ENCODE results near the gene KCNJ1.

KCNJ1 gene

DNA sequence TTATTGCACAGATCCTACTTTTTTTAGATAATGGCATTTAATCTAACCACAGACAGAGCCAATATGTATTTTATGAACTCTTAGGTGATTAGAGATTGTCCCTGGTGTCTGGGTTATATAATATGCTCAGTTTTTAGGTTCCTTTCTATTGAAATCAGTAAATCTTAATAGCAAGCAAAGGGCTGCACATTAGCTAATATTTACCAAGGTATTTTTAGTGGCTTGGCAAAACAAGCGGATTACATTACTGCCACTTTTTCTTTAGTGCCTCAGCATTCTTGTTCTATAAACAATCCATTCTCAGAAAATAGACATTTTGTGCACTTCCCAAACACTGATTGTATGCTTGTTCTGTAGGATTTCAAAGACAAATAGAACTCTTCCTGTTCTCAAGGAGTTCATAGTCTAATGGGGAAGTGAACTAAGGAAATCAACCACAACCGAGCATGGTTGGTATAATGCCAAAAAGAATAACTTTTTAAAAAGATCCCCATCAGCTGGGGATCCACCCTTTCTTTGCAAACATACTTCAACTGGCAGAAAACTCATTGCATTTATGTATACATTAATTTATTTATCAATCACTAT is 23.8 kb downstream of the KCNJ1 start:
- CTCF ChIA-PET, result interaction anchor here (0.7 to 13.6 kb wide), 3 partner anchors 12 to 686 kb away, joined by 3 to 95 read pairs (median 44); no protein-coding TSS in a partner anchor
- Mint-ChIP-seq H3K36me3 (peaks cover 7% of the 10 kb centered on the region), H3K27me3 (no peaks in the 10 kb centered on the region), H3K9me3 (peaks cover 6% of the 10 kb centered on the region), H3K4me3 (no peak overlapping the region), H3K27ac (no peak overlapping the region), H3K4me1 (peaks cover 61% of the 10 kb centered on the region)
- no peak for DNase-seq

DNA sequence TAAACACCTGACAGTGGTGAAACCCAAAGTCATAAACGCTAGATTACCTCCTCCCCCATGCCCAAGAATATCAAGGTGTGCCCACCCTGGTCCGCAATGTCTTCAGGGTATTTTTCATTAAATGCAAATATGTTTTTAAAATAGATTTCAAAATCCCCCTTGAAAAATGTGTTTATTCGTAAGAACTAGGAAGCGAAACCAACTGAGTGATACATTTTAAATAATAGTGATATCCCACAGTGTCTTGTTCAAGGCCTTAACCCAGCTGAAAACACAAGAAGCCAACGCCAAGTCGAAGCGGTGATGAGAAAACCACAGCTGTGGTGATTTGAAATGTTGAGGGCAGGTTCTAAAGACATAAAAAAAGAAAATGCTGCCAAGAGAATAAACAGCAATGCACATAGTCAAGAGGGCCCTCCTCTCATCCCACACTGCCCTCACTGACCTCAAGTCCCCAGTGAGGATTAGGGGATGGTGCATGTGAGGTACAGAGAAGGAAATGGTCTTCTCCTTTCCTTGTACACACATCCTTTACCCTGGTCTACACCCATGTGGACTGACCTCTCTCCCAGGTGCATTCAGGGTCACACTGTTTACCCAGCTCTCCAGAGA is 25.5 kb downstream of the KCNJ1 start:
- Mint-ChIP-seq H3K4me3 (no peak overlapping the region), H3K4me1 (peaks cover 77% of the 10 kb centered on the region), H3K27me3 (no peaks in the 10 kb centered on the region), H3K9me3 (peaks cover 6% of the 10 kb centered on the region), H3K36me3 (peaks cover 7% of the 10 kb centered on the region), H3K27ac (no peak overlapping the region)
- DNase-seq, result no peak
- CTCF ChIA-PET, result interaction anchor here (13.6 kb wide), 1 partner anchor 11 kb away, joined by 95 read pairs; no protein-coding TSS in a partner anchor

DNA sequence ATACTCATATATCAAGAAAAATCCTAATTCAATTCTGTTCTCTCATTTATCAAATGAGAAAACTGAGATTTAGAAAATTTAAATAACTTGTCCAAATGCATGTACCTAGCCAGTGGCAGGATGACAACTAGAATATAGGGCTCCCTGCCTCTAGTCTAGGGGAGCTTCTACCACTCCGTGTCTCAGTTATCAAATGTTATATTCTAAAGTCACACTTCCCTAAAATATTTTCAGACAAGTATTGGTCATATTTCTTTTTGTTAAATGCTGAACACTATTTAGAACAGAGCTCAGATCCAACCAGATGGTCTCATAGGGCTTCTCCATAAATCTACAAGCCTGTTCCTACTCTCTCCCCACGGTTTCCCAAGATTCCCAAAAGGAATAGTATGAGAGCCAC is 26.3 kb downstream of the KCNJ1 start:
- peaks cover 10% of the 10 kb centered on the region for H3K9me3 Mint-ChIP-seq
- peaks cover 12% of the 10 kb centered on the region for H3K36me3 Mint-ChIP-seq
- no peak for DNase-seq
- H3K4me1 Mint-ChIP-seq, result peaks cover 77% of the 10 kb centered on the region
- no peak overlapping the region for H3K4me3 Mint-ChIP-seq
- no peak overlapping the region for H3K27ac Mint-ChIP-seq
- CTCF ChIA-PET, result interaction anchor here (0.6 to 13.6 kb wide), 2 partner anchors 10 kb away, joined by 3 to 95 read pairs; no protein-coding TSS in a partner anchor
- no peaks in the 10 kb centered on the region for H3K27me3 Mint-ChIP-seq

DNA sequence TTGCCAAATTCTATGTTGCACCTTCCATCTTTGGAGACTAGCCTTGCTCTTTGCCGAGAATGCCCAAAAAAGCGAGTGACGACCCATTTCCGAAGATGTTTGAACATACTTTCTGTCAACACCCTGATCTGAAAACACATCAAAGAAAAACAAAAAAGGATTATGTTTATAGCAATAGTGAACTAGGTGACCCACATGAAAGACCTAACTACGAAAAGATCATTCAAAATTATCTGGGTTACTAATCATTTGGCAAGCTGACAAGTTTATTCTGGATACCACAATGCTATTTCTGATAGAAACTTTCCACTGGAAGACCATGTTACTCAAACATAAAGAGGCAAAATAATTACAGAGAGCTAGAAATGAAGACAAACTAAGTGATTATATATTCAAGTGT is 27.0 kb downstream of the KCNJ1 start:
- Mint-ChIP-seq H3K27me3 (no peaks in the 10 kb centered on the region), H3K4me3 (no peak overlapping the region), H3K4me1 (peaks cover 71% of the 10 kb centered on the region), H3K36me3 (peaks cover 12% of the 10 kb centered on the region), H3K27ac (no peak overlapping the region), H3K9me3 (peaks cover 10% of the 10 kb centered on the region)
- DNase-seq, result no peak
- CTCF ChIA-PET, result interaction anchor here (2.1 to 13.6 kb wide), 2 partner anchors 9 kb away, joined by 6 to 95 read pairs; no protein-coding TSS in a partner anchor

DNA sequence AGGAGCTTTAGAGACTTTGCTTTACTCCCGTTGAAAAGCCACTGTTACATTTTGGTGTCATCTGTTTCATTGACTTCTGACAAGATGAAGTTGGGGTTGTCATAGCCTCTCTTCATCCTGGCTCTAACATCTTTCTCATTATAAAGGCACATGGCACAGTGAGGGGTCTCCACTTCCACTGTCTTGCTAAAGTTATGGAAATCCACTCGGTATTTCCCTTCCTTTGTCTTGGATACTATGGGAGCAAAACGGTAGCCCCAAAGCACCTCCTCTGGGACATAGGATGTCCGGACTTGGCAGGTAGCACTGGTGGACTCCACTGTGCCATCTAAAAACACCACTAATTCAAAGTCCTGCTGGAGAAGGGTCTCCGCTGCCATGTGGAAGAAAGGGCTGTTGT is 28.0 kb downstream of the KCNJ1 start:
- Mint-ChIP-seq H3K36me3 (peaks cover 12% of the 10 kb centered on the region), H3K27ac (no peak overlapping the region), H3K4me1 (peaks cover 61% of the 10 kb centered on the region), H3K4me3 (no peak overlapping the region), H3K9me3 (peaks cover 10% of the 10 kb centered on the region), H3K27me3 (peaks cover 5% of the 10 kb centered on the region)
- CTCF ChIA-PET, result interaction anchor here (1.1 to 2.1 kb wide), 2 partner anchors 10 to 207 kb away, joined by 3 to 6 read pairs; no protein-coding TSS in a partner anchor
- no peak for DNase-seq

DNA sequence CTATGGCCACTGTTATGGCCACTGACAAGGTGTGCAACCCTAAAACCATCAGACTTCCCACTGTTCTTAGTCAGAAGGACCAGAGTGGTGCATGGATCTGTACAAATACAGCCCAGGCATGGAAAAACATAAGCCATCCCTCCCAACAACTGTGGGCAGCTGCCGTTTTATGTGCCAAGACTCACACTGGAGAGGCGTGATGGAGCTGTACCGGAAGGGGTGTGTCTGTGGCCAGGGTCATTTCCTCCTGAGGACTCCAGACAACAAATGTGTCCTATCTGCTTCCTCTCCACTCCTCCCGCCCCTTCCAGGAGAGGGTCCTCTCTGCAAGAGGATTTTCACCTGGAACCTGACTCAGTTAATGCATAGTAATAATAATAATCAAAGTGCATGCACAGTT is 29.5 kb downstream of the KCNJ1 start:
- H3K36me3 Mint-ChIP-seq, result peaks cover 12% of the 10 kb centered on the region
- CTCF ChIA-PET, result interaction anchor here (1.0 to 1.2 kb wide), 3 partner anchors 12 to 680 kb away, joined by 3 to 6 read pairs (median 4); no protein-coding TSS in a partner anchor
- H3K4me3 Mint-ChIP-seq, result no peak overlapping the region
- H3K4me1 Mint-ChIP-seq, result peaks cover 58% of the 10 kb centered on the region
- H3K27ac Mint-ChIP-seq, result peak overlapping the region; percentile 26
- H3K9me3 Mint-ChIP-seq, result peaks cover 10% of the 10 kb centered on the region
- peaks cover 8% of the 10 kb centered on the region for H3K27me3 Mint-ChIP-seq
- peak; percentile 63 for DNase-seq

DNA sequence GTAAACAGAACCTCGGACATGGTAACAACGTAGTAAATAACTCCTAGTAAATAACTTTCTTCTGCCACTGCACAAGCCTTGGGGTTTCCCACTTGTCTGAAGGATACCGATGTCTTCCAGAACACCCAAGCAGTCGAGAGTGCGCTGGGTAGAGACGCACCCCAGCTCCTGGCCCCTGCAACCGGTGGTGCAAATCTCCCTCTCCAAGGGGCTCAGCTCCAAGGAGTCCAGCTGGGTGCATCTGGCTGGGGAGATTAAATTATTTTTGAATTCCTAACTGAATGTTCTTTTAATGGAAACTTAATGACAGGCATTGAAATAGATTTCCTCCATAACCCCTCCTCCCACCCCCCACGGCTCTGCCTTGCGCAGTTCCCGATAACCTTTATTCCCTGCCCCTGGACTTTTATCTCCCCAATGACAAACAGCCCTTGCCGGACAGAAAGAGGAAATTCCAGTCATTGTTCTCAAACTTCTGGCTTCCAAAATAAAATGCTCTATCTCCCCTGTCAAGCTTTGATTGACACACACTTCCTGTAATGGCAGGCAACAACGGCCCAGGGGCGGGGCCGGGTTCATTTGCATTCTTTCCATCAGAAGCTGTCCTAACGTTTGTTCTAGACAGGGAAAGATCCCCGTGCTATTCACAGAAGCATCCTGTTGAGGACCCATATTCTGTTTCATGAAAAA is 31.2 kb downstream of the KCNJ1 start:
- Mint-ChIP-seq H3K27ac (no peak overlapping the region), H3K36me3 (peaks cover 9% of the 10 kb centered on the region), H3K27me3 (peaks cover 8% of the 10 kb centered on the region), H3K4me1 (peaks cover 60% of the 10 kb centered on the region), H3K4me3 (no peak overlapping the region), H3K9me3 (peaks cover 10% of the 10 kb centered on the region)
- no peak for DNase-seq
- CTCF ChIA-PET, result interaction anchor here (0.7 kb wide), 1 partner anchor 663 kb away, joined by 3 read pairs; no protein-coding TSS in a partner anchor

DNA sequence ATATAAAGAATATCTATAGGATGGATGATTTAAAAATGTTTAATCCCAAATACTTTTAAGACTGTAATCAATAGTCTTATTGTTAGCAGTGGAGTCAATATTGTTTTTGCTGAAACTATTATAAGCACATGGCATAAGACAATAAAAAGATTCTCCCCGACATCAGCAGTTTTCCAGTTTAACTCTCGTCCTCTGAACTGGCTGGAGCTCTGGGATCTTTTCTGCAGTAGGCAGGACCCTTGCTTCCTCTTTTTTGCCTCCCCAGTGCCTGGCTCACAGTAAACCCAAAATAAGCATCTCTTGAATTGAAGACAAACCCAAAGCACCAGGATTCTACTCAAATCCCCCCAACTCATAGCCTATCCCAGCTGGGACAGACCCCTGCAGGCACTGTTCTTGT is 32.9 kb downstream of the KCNJ1 start:
- no peak overlapping the region for H3K4me3 Mint-ChIP-seq
- H3K27me3 Mint-ChIP-seq, result peaks cover 8% of the 10 kb centered on the region
- CTCF ChIA-PET, result no interaction called here
- peaks cover 7% of the 10 kb centered on the region for H3K36me3 Mint-ChIP-seq
- peaks cover 61% of the 10 kb centered on the region for H3K4me1 Mint-ChIP-seq
- H3K9me3 Mint-ChIP-seq, result peaks cover 5% of the 10 kb centered on the region
- peak overlapping the region; percentile 53 for H3K27ac Mint-ChIP-seq
- no peak for DNase-seq

DNA sequence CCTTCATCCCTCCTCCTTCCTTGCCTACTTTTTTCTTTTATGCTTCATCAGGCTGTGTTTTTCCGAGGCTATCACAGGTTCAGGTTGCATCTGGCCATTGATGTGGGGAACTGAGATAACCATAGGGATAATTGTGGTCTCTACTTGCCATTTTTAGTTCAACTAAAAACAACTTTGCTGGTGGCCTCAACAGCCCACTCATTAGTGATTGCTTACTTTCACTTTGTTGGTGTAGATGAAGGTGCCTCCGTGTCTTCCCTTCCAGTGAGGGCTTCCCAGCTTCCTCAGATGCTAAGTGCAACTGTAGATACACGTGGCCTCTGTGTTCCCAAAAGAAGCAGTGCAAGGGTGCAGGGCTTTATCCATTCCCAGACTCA is 35.0 kb downstream of the KCNJ1 start:
- peaks cover 7% of the 10 kb centered on the region for H3K36me3 Mint-ChIP-seq
- peak overlapping the region; percentile 82 for H3K27ac Mint-ChIP-seq
- no peak for DNase-seq
- no peak overlapping the region for H3K4me3 Mint-ChIP-seq
- H3K9me3 Mint-ChIP-seq, result peaks cover 4% of the 10 kb centered on the region
- H3K27me3 Mint-ChIP-seq, result peaks cover 8% of the 10 kb centered on the region
- peaks cover 43% of the 10 kb centered on the region for H3K4me1 Mint-ChIP-seq
- CTCF ChIA-PET, result interaction anchor here (1.1 to 5.5 kb wide), 17 partner anchors 14 to 802 kb away, joined by 3 to 95 read pairs (median 8); no protein-coding TSS in a partner anchor

DNA sequence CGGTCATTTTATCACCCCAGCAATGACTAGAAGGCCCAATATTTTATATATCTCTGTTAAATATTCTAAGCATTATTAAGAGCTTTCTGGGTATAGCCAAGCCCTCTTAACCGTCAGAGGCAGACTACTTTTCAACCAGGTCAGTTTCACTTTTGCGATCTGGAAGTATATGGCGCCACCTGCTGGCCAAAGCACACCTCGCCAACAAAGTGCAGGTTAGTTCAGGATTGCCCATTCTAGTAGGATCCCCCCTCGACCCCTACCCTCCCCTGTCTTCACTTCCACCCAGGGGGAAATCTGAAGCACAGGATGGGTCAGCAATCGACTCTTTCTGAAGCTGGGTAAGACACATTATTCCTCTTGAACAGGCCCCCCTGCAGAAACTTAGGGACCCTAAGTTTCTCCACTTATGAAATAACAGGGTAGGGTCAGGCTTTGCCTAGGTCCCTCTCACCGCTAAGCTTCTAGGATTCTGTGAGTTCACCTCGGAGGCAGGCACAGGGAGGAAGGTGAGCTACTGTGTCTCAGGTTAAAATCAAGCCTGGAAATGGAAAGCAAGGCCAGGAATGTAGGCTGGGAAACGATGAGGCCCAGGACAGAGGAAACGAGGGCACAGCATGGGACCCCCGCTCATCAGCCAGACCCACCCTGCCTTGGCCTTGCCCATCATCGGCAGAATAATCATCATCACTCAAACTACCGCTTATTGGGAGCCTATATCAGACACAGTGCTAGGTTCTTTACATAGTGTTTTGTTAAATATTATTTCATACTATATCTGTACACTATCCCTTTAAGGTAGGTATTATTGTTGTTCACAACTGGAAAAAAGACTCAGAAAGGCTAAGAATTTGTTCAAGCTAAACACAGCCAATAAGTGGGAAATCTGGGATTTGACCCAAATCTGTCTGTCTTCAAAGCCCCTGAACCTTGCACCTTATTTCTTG is 35.6 kb downstream of the KCNJ1 start:
- peaks cover 6% of the 10 kb centered on the region for H3K36me3 Mint-ChIP-seq
- peaks cover 37% of the 10 kb centered on the region for H3K4me1 Mint-ChIP-seq
- peak overlapping the region; percentile 86 for H3K27ac Mint-ChIP-seq
- H3K4me3 Mint-ChIP-seq, result peak overlapping the region; percentile 33
- CTCF ChIA-PET, result interaction anchor here (0.5 to 5.5 kb wide), 49 partner anchors 9 to 988 kb away, joined by 3 to 95 read pairs (median 5); partner anchors contain the start of gene FLI1
- peaks cover 4% of the 10 kb centered on the region for H3K9me3 Mint-ChIP-seq
- H3K27me3 Mint-ChIP-seq, result peaks cover 8% of the 10 kb centered on the region
- peak; percentile 91 for DNase-seq

DNA sequence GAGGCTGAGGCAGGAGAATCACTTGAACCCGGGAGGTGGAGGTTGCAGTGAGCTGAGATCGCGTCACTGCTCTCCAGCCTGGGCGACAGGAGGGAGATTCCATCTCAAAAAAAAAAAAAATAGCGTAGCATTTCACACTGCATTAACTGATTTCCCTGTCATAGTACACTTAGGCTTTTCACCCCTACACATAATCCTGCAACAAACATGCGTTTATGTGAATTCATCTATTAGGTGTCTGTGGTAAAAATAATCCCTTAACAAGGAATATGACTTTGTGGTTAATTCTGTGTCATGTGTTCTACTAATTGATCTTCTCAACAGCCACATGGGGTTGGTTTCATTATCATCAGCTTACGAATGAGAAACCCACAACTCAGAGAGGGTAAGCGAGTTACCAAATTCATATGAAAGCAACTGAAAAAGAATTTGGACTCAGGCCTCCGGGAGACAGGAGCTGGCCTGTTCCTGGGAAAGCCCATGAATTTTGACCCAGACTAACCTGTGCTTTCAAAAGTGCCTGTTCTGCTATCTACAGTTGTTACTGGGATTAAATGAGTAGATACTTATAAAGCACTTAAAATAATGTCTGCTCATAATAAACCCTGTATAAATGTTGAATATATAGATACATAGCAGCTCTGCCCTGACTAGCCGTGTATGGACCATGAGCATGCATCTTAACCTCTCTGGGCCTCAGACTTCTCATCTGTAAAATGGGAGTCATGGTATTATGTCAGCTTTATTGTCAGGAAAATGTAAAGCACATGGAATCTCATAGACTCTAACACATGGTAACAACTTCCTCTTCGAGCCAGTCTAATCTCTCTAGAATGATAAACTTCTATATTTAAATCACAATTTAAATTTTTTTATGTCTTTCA is 36.6 kb downstream of the KCNJ1 start:
- peaks cover 33% of the 10 kb centered on the region for H3K4me1 Mint-ChIP-seq
- peak overlapping the region; percentile 86 for H3K27ac Mint-ChIP-seq
- peak overlapping the region; percentile 33 for H3K4me3 Mint-ChIP-seq
- DNase-seq, result peak; percentile 26
- peaks cover 8% of the 10 kb centered on the region for H3K27me3 Mint-ChIP-seq
- CTCF ChIA-PET, result interaction anchor here (0.5 to 5.5 kb wide), 50 partner anchors 9 to 987 kb away, joined by 3 to 95 read pairs (median 4); partner anchors contain the start of gene FLI1
- H3K36me3 Mint-ChIP-seq, result peaks cover 2% of the 10 kb centered on the region
- no peaks in the 10 kb centered on the region for H3K9me3 Mint-ChIP-seq

DNA sequence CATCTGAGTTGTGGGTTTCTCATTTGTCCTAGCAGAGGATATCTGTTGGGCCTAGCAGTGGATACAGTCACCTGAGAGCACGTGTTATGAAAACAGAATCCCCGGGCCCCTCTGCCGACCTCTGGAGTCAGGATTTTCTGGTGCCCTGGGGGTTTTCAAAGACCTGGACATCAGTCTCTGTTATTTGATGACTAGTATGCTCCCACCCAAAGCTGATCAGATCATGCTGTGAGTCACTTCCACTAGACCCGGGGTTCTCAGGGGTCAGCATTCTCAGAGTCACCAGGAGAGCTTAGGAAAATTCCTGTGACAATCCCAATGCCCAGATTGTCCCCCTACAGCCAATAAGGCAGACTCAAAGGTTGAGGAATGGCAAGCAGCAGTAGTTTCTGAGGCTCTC is 38.7 kb downstream of the KCNJ1 start:
- peaks cover 3% of the 10 kb centered on the region for H3K27me3 Mint-ChIP-seq
- CTCF ChIA-PET, result interaction anchor here (1.3 to 5.5 kb wide), 4 partner anchors 17 to 656 kb away, joined by 4 to 95 read pairs (median 8); no protein-coding TSS in a partner anchor
- H3K4me3 Mint-ChIP-seq, result no peak overlapping the region
- H3K27ac Mint-ChIP-seq, result no peak overlapping the region
- H3K36me3 Mint-ChIP-seq, result peaks cover 2% of the 10 kb centered on the region
- H3K4me1 Mint-ChIP-seq, result peaks cover 33% of the 10 kb centered on the region
- DNase-seq, result no peak
- H3K9me3 Mint-ChIP-seq, result no peaks in the 10 kb centered on the region

Measured in activated naive CD4-positive, alpha-beta T cell treated with anti-CD3 and anti-CD28 coated beads, Interleukin-2, amount 10 ng/mL, durations not matched to agents 7 days and 5 days (primary cell).